Muscle of back (tissue), 11 donors: ENCODE results near the gene ATOSB. TPM values are rescaled to one million over a fixed set of nuclear protein-coding genes. Genes with fewer than 3 reads are reported as not detected.

Experiments
- DNase-seq, 3 donors: peaks; one replicate each; pipeline versions ENCODE4 v3.0.0 to v3.0.0-alpha.2; 2013
- polyA plus RNA-seq, 10 donors: library from polyadenylated mRNA; unstranded; fragments of 120-200 nt; gene quantifications; one replicate each; pipeline ENCODE4 v1.2.1, GENCODE V29; 2013; ENCODE audit not compliant: insufficient read length in 10 of 10

The ATOSB gene
- polyA plus RNA-seq, 10 donors = 9.4 to 13.0 (median 11.4) TPM

GRCh38 chr9:35089434-35089833 is 26.2 kb downstream of the ATOSB start:
- DNase-seq = no peak

GRCh38 chr9:35085078-35085477 is 30.6 kb downstream of the ATOSB start:
- DNase-seq = no peak

DNA sequence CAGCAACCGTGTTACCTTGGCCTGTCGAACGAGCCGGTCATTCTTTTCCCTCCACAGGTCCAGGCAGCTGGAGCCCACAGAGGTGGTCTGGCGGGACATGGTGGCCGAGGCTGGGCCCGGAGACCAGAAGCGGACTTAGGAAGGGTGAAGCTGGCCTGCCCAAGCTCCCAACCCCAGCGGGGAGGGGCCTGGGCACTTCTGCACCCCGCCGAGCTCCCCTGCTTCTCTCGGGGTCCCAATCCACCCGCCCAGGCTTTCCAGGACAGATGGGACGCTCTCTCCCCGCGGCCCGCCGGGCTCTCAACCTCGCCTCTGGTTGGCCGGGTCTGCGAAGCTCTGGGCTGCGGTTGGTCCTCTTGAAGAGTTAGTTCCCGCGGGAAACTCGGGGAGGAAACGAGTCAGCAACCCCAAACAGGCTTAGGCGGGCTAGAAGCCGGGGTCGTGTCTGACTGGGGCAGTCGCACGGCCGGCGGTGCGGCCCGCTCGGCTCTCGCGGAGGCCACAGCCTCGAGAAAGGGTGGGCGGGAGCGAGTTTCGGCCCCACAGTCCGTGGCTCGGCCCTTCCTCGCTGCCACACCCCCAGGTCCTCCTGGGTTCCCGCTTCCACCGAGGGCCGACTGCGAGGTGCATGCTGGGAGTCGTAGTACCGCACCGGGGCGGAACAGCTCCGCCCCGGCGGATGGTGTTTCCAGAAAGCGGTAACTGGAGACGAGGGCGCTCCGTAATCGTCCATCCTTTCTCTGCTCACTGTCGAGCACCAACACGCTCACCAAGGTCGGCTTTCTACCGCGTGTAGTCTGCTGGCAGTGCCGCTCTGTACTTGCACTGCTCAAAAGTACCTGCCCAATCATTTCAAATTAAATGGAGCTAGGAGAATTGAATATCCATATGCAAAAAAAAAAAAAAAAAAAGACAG is 36.0 kb downstream of the ATOSB start, which contains the start of gene FANCG:
TSS of gene FANCG (minus strand) at position 517 of the 916 bp plus-strand sequence. CDS start at position 99, 418 bp downstream.
- DNase-seq = peak; percentile 91 to 98 (median 95)

GRCh38 chr9:35079041-35079425 is 36.6 kb downstream of the ATOSB start:
- DNase-seq = no peak

GRCh38 chr9:35078066-35078465 is 37.6 kb downstream of the ATOSB start:
- DNase-seq = no peak

- DNase-seq = no peak
Observed at GRCh38 chr9:35076848-35077247, 38.8 kb downstream of the ATOSB start.

DNA sequence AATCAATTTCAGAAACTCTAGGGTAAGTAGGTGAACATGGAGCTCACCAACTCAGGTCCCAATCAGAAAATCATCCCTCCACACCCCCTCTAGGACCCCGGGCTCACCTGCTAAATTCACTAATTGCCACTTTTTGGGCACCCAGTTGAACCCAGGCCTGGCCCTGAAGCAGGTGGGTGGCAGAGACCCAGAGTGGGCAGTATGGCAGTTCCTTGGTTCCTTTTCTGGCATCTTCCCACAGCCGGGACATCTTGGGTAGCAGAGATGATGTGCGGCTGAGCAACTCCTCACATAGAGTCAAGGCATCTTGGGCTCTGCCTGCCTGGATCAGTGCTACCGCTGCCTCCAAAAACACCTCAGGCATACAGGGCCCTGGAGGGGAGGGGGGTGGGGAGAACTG is 40.3 kb downstream of the ATOSB start:
- no peak for DNase-seq

- no peak for DNase-seq
Observed at GRCh38 chr9:35074791-35075190, 40.9 kb downstream of the ATOSB start.

- no peak for DNase-seq
Observed at GRCh38 chr9:35074141-35074540, 41.5 kb downstream of the ATOSB start.

- DNase-seq = no peak
Observed at GRCh38 chr9:35073279-35073612, 42.4 kb downstream of the ATOSB start.

- peak; percentile 99 for DNase-seq
Observed at GRCh38 chr9:35072461-35073278, 43.0 kb downstream of the ATOSB start, which contains the start of gene VCP. VCP (minus strand) TSS chr9:35072625; CDS start chr9:35072353, 272 bp downstream.

DNA sequence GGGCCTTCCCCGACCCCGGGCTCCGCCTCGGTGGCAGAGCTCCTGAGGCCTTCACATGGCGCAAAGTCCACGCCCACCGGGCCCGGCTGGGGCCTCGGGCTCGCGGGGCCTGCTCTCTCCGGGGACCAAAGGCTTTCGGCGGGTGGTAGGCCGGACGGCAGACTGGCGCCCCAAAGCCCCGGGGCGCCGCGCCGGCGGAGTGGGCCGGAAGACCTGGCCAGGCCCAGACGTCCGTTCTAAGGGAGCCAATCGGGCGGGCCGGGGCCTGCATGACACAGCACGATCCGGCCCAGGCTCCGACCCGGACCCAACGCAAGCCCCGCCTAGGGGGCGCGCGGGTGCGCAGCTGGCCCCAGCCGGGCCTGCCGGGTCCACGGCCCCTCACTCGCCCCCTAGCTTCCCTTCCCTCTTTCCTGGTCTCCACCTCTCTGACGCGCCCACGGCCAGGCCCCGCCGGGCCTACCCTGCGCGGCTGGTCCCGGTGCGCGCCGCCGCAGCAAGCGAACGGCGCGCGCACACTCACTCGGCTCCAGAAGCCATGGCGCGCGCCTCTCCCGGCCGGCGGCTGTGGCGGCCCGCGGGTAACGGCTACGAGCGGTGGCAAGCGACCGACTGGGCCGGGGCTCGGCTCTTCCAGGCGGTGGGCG is 43.7 kb downstream of the ATOSB start:
- peak; percentile 78 to 95 (median 89) for DNase-seq

DNA sequence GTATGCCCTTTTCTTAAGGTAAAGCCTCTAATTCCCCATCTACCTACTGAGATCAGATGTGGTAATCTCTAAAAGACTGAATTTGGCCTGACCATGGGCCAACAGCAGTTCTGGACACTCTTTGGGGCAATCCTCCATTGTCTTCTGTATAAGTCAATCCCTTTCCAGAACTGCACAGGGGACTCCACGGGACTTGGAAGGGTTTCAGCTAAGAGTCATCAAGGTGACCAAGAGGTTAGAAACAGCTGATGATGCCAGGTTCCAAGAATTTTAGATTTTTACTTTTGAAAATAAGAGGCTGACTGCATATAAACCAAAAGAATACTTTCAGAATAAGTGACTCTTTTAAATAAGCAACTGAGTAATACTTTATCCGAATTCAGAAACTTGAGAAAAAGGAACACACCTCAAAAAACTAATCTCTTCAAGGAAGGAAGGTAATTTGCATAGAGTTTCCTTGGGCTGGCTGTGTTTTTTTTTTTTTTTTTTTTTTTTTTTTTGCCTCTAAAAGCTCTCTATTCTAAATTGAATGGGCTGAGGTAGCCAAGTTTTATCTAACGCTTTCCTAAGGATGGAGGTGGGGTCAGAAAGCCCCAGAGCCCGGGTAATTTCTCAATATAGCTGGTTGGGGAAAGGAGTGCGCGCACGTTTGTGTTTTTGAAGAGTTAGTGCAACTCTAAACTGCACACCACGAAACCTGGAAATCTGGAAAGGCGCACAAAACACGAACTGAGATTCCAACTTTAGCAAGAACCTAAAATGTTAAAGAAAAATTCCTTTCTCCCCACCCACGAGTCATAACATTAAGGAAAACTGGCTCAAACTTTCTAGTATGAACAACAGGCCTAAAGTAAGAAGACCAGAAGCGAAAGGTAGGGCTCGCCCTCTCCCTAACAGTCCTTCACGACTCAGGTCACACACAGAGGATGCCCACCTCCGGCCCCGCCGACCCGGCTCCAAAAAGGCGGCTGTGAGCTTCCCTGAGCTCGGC is 44.5 kb downstream of the ATOSB start:
- no peak for DNase-seq

DNA sequence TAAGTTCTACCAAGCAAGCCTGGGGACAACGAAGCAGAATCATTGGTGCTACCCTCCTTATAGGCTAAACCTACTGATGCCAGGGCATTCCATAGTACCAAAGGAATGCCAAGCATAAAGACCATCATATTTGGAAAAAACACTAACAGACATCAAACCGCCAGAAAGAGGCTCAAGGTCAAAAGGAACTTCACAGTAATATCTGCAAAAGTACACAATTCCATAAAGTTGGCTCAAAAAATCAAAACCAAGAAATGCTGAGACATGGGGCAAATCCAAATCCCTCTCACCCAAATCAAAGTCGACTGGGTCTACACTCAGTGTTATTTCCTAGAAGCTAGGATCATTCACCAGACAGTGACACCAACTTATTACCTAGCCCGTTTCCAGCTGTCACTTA is 46.6 kb downstream of the ATOSB start:
- DNase-seq = no peak

GRCh38 chr9:35067056-35067455 is 48.6 kb downstream of the ATOSB start:
- no peak for DNase-seq

- DNase-seq = no peak
Observed at GRCh38 chr9:35060548-35061207, 55.0 kb downstream of the ATOSB start.

- DNase-seq = no peak
Observed at GRCh38 chr9:35059438-35059837, 56.2 kb downstream of the ATOSB start.

- DNase-seq = no peak
Observed at GRCh38 chr9:35057271-35057620, 58.4 kb downstream of the ATOSB start.

- no peak for DNase-seq
Observed at GRCh38 chr9:35056571-35057270, 58.9 kb downstream of the ATOSB start.
